ENCODE results near the gene PTPN11. TPM values are rescaled to one million over a fixed set of nuclear protein-coding genes. Genes with fewer than 3 reads are reported as not detected.

Gene PTPN11
- total and polyA plus RNA-seq, 2 donors (not counting 3 experiments of a cell fraction or from before 2014, with no cell fraction given): 36.5 to 107 TPM

DNA sequence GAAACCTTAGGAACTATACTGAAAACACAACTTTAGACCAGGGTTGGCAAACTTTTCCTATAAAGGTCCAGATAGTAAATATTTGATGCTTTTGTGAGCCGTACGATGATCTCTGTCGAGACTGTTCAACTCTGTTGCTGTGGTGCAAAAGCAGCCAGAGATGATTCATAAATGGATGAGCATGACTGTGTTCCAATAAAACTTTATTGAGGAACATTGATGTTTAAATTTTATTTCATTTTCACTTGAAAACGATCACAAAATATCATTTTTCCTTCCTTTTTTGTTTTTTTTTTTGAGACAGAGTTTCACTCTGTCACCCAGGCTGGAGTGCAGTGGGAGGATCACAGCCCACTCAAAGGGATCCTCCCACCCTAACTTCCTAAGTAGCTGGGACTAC lies 105.5 kb downstream of the PTPN11 start:
- no peaks in the 10 kb centered on the region for H3K27me3 ChIP-seq (ENCODE audit: control insufficient read depth in 2 of 2, insufficient read depth in 2 of 2, low read length in 2 of 2)
- no peaks in the 10 kb centered on the region for H3K9me3 ChIP-seq (replicated peaks; ENCODE audit: control insufficient read depth, insufficient read depth, low read length)
- BruUV-seq (replicated peaks): no TSS peak
- TF ChIP-seq, protein P1, sequence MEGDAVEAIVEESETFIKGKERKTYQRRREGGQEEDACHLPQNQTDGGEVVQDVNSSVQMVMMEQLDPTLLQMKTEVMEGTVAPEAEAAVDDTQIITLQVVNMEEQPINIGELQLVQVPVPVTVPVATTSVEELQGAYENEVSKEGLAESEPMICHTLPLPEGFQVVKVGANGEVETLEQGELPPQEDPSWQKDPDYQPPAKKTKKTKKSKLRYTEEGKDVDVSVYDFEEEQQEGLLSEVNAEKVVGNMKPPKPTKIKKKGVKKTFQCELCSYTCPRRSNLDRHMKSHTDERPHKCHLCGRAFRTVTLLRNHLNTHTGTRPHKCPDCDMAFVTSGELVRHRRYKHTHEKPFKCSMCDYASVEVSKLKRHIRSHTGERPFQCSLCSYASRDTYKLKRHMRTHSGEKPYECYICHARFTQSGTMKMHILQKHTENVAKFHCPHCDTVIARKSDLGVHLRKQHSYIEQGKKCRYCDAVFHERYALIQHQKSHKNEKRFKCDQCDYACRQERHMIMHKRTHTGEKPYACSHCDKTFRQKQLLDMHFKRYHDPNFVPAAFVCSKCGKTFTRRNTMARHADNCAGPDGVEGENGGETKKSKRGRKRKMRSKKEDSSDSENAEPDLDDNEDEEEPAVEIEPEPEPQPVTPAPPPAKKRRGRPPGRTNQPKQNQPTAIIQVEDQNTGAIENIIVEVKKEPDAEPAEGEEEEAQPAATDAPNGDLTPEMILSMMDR (IDR thresholded peaks at IDR 0.05; ENCODE audit: extremely low read depth in 1 of 2, insufficient read depth in 1 of 2, low read depth in 1 of 2, low read length in 2 of 2): no peak
- TF ChIP-seq, protein P2, sequence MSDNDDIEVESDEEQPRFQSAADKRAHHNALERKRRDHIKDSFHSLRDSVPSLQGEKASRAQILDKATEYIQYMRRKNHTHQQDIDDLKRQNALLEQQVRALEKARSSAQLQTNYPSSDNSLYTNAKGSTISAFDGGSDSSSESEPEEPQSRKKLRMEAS (IDR thresholded peaks at IDR 0.05; ENCODE audit: insufficient read depth, insufficient read length): no peak
- no peak for TF ChIP-seq EZH2 (IDR thresholded peaks at IDR 0.05; ENCODE audit: borderline replicate concordance, low read depth, low read length, severe bottlenecking)
- TF ChIP-seq POLR2A (IDR thresholded peaks at IDR 0.05; ENCODE audit: low read depth, low read length): no peak
- no peak for TF ChIP-seq FOS (IDR thresholded peaks at IDR 0.05; ENCODE audit: borderline replicate concordance, insufficient read depth, low read length)
- no peak for TF ChIP-seq GATA2 (IDR thresholded peaks at IDR 0.05; ENCODE audit: insufficient read depth, insufficient read length, low read depth, low read length)
- TF ChIP-seq POLR2AphosphoS5 (IDR thresholded peaks at IDR 0.05; ENCODE audit: insufficient read depth, low read depth, low read length): no peak
- no peak for TF ChIP-seq JUN (IDR thresholded peaks at IDR 0.05; ENCODE audit: borderline replicate concordance, insufficient read depth, insufficient read length, low read depth)
- TF ChIP-seq MYC (IDR thresholded peaks at IDR 0.05; ENCODE audit: low read depth, low read length): no peak
- H2AFZ ChIP-seq (ENCODE audit: low read depth, low read length): no peak overlapping the region
- intact Hi-C loops (cut with micrococcal nuclease): no loop called here
- no peaks in the 10 kb centered on the region for H4K20me1 ChIP-seq (replicated peaks; ENCODE audit: control insufficient read depth, extremely low read depth, insufficient read depth, low read length)
- H3K9me1 ChIP-seq (replicated peaks; ENCODE audit: control insufficient read depth, extremely low read depth, insufficient read depth, low read length): no peaks in the 10 kb centered on the region
- no peak overlapping the region for H3K4me3 ChIP-seq (replicated peaks in 1 of 3; ENCODE audit: insufficient read depth in 1 of 3, low read depth in 1 of 3, low read length in 3 of 3)
- no peaks in the 10 kb centered on the region for H3K36me3 ChIP-seq (ENCODE audit: control insufficient read depth in 2 of 2, extremely low read depth in 1 of 2, insufficient read depth in 2 of 2, low read length in 2 of 2)
- ChIA-PET POLR2A (no interaction called here), CTCF (no interaction called here)
- FAIRE-seq (no peak), DNase-seq (ENCODE audit: low read depth, low spot score) (no peak)
- H3K79me2 ChIP-seq (ENCODE audit: control insufficient read depth, insufficient read depth, low read length): no peaks in the 10 kb centered on the region
- no peak overlapping the region for H3K27ac ChIP-seq (ENCODE audit: insufficient read depth, low read depth, low read length)
- H3K9ac ChIP-seq (replicated peaks; ENCODE audit: extremely low read depth, insufficient read depth, low read length): no peak overlapping the region
- no peaks in the 10 kb centered on the region for H3K4me1 ChIP-seq (ENCODE audit: control insufficient read depth, extremely low read depth, insufficient read depth, low read length)
- H3K4me2 ChIP-seq (ENCODE audit: insufficient read depth, low read length): no peak overlapping the region
- dilution Hi-C loops (cut with MboI; ENCODE audit: extremely low pct_ligation_motif_present, low sequenced_read_pairs): no loop called here
